Measurements from ENCODE around the gene RHBDD1. TPM values are rescaled to one million over a fixed set of nuclear protein-coding genes. Genes with fewer than 3 reads are reported as not detected.

RHBDD1 gene
- total RNA-seq, 1 donor from 2014 or later, result 90.2 TPM

- intact Hi-C loops (cut with micrococcal nuclease), result no loop called here
- DNase-seq (no peak), ATAC-seq (ENCODE audit: low read depth) (no peak)
- no peak overlapping the region for H3K27ac Mint-ChIP-seq
- H3K27me3 Mint-ChIP-seq, result no peaks in the 10 kb centered on the region
- H3K4me3 Mint-ChIP-seq, result no peak overlapping the region
- H3K4me1 Mint-ChIP-seq, result peaks cover 48% of the 10 kb centered on the region
- POLR2A ChIA-PET, result no interaction called here
- no peak for TF ChIP-seq CTCF (IDR thresholded peaks at IDR 0.05)
- peaks cover 3% of the 10 kb centered on the region for H3K36me3 Mint-ChIP-seq (ENCODE audit: low read depth)
- H3K9me3 Mint-ChIP-seq, result no peaks in the 10 kb centered on the region
- CTCF ChIA-PET, result interaction anchor here (2.1 kb wide), 1 partner anchor 907 kb away, joined by 6 read pairs; no protein-coding TSS in a partner anchor
Measured at GRCh38 chr2:226796012-226796839, 39.6 kb upstream of the RHBDD1 start.

GRCh38 chr2:226796840-226797288 is 39.0 kb upstream of the RHBDD1 start:
- H3K4me3 Mint-ChIP-seq, result peak overlapping the region; percentile 57
- DNase-seq (no peak), ATAC-seq (ENCODE audit: low read depth) (no peak)
- peaks cover 52% of the 10 kb centered on the region for H3K4me1 Mint-ChIP-seq
- H3K27me3 Mint-ChIP-seq, result no peaks in the 10 kb centered on the region
- no peaks in the 10 kb centered on the region for H3K9me3 Mint-ChIP-seq
- H3K27ac Mint-ChIP-seq, result no peak overlapping the region
- peaks cover 1% of the 10 kb centered on the region for H3K36me3 Mint-ChIP-seq (ENCODE audit: low read depth)
- CTCF ChIA-PET, result interaction anchor here (2.1 kb wide), 1 partner anchor 907 kb away, joined by 6 read pairs; no protein-coding TSS in a partner anchor
- no peak for TF ChIP-seq CTCF (IDR thresholded peaks at IDR 0.05)
- intact Hi-C loops (cut with micrococcal nuclease), result no loop called here
- POLR2A ChIA-PET, result no interaction called here

DNA sequence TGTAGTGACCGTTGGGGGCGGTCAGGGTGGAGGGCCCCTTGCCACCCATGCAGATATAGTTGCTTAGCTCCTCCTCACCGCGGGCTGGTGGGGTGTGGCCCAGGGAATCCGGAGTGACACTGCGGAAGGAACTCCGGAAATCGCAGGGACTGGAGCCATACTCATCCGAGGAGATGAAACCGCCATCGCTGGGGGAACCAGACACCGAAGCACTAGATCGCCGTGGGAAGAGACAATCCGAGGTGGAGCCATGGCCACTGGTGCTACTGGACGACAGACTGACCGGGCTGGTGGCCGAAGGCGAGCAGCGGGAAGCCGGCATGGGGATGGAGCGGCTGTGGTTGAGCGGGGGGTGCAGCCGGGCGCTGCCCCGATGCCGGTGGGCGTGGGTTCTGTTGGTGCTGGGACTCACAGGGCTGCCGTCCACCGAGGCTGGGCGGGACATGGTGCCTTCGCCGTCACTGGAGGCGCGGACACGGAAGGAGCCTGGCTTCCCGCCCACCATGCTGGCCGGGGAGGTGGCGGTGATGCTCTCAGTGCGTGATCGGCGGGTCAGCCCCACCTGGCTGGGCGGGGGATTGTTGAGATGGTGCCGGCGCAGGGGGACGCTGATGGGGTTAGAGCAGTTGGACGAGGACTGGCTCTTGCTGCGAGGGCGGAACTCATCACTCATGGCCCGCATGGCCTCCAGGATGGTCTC is 38.4 kb upstream of the RHBDD1 start:
- no peak overlapping the region for H3K27ac Mint-ChIP-seq

GRCh38 chr2:226797989-226798421 is 37.8 kb upstream of the RHBDD1 start:
- Mint-ChIP-seq H3K36me3 (ENCODE audit: low read depth) (peaks cover 1% of the 10 kb centered on the region), H3K4me3 (peak overlapping the region; percentile 92), H3K9me3 (no peaks in the 10 kb centered on the region), H3K4me1 (peaks cover 48% of the 10 kb centered on the region), H3K27me3 (no peaks in the 10 kb centered on the region), H3K27ac (peak overlapping the region; percentile 74)
- ATAC-seq (ENCODE audit: low read depth) (no peak), DNase-seq (no peak)
- intact Hi-C loops (cut with micrococcal nuclease), result loop anchor here (1.0 to 2.0 kb wide), 2 partner anchors 309 to 493 kb away; no protein-coding TSS in a partner anchor
- ChIA-PET CTCF (interaction anchor here (1.5 to 6.0 kb wide), 5 partner anchors 8 to 908 kb away, joined by 4 to 59 read pairs (median 18); partner anchors contain the start of gene RHBDD1), POLR2A (interaction anchor here (1.0 to 3.4 kb wide), 5 partner anchors 7 to 187 kb away, joined by 3 to 34 read pairs (median 8); partner anchors contain the start of gene RHBDD1)
- no peak for TF ChIP-seq CTCF (IDR thresholded peaks at IDR 0.05)

More for the DNA sequence above, 38.4 kb upstream of the RHBDD1 start:
- ATAC-seq (ENCODE audit: low read depth) (no peak), DNase-seq (no peak)
- CTCF ChIA-PET, result interaction anchor here (1.5 to 6.0 kb wide), 5 partner anchors 8 to 907 kb away, joined by 4 to 59 read pairs (median 18); partner anchors contain the start of gene RHBDD1
- Mint-ChIP-seq H3K36me3 (ENCODE audit: low read depth) (peaks cover 1% of the 10 kb centered on the region), H3K4me3 (peak overlapping the region; percentile 92), H3K27me3 (no peaks in the 10 kb centered on the region), H3K4me1 (peaks cover 49% of the 10 kb centered on the region), H3K9me3 (no peaks in the 10 kb centered on the region)
- no peak for TF ChIP-seq CTCF (IDR thresholded peaks at IDR 0.05)
- intact Hi-C loops (cut with micrococcal nuclease), result no loop called here
- POLR2A ChIA-PET, result interaction anchor here (1.0 to 3.4 kb wide), 4 partner anchors 7 to 112 kb away, joined by 3 to 34 read pairs (median 20); partner anchors contain the start of gene RHBDD1

Measured in activated B cell treated with CpG ODN at 0.5 μM for 24 hours (primary cell).